ENCODE data around the gene IDI2.
"Not testable (repeated sequence)": the region's sequence is repeated elsewhere in the genome, so short reads cannot be mapped to it uniquely, and the experiment has no call there.

GRCh38 chr10:1009947-1010346 lies 15.7 kb downstream of the IDI2 start:
- not testable (repeated sequence) for TF ChIP-seq EZH2 (IDR thresholded peaks at IDR 0.05; ENCODE audit: low read length); CTCF (optimal IDR thresholded peaks at IDR 0.05 in 1 of 3, IDR thresholded peaks at IDR 0.05 in 1 of 3, conservative IDR thresholded peaks at IDR 0.05 in 1 of 3; ENCODE audit: extremely low read depth in 1 of 3, insufficient read depth in 2 of 3, low read length in 3 of 3)
